ENCODE measurements around the gene ME2. TPM values are rescaled to one million over a fixed set of nuclear protein-coding genes. Genes with fewer than 3 reads are reported as not detected.

ME2 gene
- total RNA-seq, 1 experiment from 2014 or later = 49.0 TPM

DNA sequence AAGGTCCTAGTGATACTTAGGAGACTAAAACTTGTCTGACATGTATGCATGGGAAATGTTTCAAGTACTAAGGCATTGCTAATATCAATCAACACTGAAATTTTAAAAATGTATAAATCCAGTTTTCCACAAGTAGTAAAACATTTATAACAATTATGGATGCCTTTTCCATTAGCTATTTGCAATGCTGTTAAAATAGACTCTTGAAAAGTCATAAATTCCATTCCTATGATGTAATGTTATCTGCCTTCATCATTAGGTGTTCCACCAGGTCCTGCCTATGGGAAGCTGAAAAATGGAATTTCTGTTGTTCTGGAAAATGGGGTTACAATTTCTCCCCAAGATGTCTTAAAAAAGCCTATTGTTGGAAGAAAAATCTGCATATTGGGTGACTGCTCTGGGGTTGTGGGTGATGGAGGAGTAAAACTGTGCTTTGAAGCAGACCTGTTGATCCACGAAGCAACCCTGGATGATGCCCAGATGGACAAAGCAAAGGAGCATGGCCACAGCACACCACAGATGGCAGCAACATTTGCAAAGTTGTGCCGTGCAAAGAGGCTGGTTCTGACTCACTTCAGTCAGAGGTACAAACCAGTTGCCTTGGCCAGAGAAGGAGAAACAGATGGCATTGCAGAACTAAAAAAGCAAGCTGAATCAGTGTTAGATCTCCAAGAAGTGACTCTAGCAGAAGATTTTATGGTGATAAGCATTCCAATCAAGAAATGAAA lies 107.6 kb downstream of the ME2 start:
- no peaks in the 10 kb centered on the region for H3K27me3 ChIP-seq (ENCODE audit: insufficient read depth, low read length)
- H3K4me2 ChIP-seq (ENCODE audit: low read length) = peak overlapping the region; percentile 29; the same call in 1 of the 2 replicates
- ATAC-seq = 0 out of 2 replicates have a peak, but pooled peaks have one; percentile 25
- peaks cover 2 to 9% of the 10 kb centered on the region in 2 experiments; a peak in 1 of 4 replicates for H3K4me1 ChIP-seq (ENCODE audit: control insufficient read depth in 1 of 2, insufficient read depth in 2 of 2, low read length in 2 of 2)
- no peaks in the 10 kb centered on the region for H3K9me3 ChIP-seq (ENCODE audit: control insufficient read depth in 1 of 2, insufficient read depth in 1 of 2, low read depth in 1 of 2, low read length in 2 of 2)
- TF ChIP-seq ELF1 (IDR thresholded peaks at IDR 0.05; ENCODE audit: borderline replicate concordance, low read depth) (no peak), CTCF (IDR thresholded peaks at IDR 0.05 in 2 of 3, conservative IDR thresholded peaks at IDR 0.05 in 1 of 3; ENCODE audit: borderline replicate concordance in 1 of 3, insufficient read depth in 1 of 3, low read depth in 2 of 3, low read length in 2 of 3) (no peak), JUND (IDR thresholded peaks at IDR 0.05) (no peak), RAD21 (IDR thresholded peaks at IDR 0.05; ENCODE audit: low read depth) (no peak), YY1 (IDR thresholded peaks at IDR 0.05; ENCODE audit: extremely low read depth, insufficient replicate concordance, low read depth, low read length) (no peak), CBX3 (IDR thresholded peaks at IDR 0.05; ENCODE audit: low read depth) (no peak), EZH2 (IDR thresholded peaks at IDR 0.05) (no peak), SIN3A (IDR thresholded peaks at IDR 0.05; ENCODE audit: low read depth) (no peak), SP1 (IDR thresholded peaks at IDR 0.05; ENCODE audit: low read depth) (no peak), ATF3 (IDR thresholded peaks at IDR 0.05) (no peak), TCF7L2 (IDR thresholded peaks at IDR 0.05; ENCODE audit: borderline replicate concordance, extremely low read depth, insufficient read depth, insufficient read length) (no peak), CEBPB (IDR thresholded peaks at IDR 0.05; ENCODE audit: low read depth) (no peak), ZFX (IDR thresholded peaks at IDR 0.05) (no peak), SRF (IDR thresholded peaks at IDR 0.05; ENCODE audit: low read depth) (no peak)
- TF ChIP-seq, protein P1, sequence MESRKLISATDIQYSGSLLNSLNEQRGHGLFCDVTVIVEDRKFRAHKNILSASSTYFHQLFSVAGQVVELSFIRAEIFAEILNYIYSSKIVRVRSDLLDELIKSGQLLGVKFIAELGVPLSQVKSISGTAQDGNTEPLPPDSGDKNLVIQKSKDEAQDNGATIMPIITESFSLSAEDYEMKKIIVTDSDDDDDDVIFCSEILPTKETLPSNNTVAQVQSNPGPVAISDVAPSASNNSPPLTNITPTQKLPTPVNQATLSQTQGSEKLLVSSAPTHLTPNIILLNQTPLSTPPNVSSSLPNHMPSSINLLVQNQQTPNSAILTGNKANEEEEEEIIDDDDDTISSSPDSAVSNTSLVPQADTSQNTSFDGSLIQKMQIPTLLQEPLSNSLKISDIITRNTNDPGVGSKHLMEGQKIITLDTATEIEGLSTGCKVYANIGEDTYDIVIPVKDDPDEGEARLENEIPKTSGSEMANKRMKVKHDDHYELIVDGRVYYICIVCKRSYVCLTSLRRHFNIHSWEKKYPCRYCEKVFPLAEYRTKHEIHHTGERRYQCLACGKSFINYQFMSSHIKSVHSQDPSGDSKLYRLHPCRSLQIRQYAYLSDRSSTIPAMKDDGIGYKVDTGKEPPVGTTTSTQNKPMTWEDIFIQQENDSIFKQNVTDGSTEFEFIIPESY (IDR thresholded peaks at IDR 0.05; ENCODE audit: extremely low read depth, insufficient replicate concordance, low read length) = no peak
- no TSS peak for BruUV-seq (replicated peaks)
- H3K27ac ChIP-seq (ENCODE audit: low read depth, low read length) = no peak overlapping the region
- H3K79me2 ChIP-seq (ENCODE audit: insufficient read depth, low read length) = no peaks in the 10 kb centered on the region
- no peaks in the 10 kb centered on the region for H3K36me3 ChIP-seq (ENCODE audit: control insufficient read depth in 1 of 2, insufficient read depth in 2 of 2, low read length in 2 of 2)
- no peaks in the 10 kb centered on the region for H3K9me2 ChIP-seq (ENCODE audit: insufficient read depth)
- H3K9ac ChIP-seq (ENCODE audit: low read length) = no peak overlapping the region
- H2AFZ ChIP-seq (ENCODE audit: low read depth, low read length, poor library complexity, severe bottlenecking) = no peak overlapping the region
- ChIA-PET CTCF (no interaction called here), RAD21 (ENCODE audit: low non-redundant PET in 1 of 2, low total read pairs in 2 of 2, uncharacterized antibody in 2 of 2, unreplicated experiment in 2 of 2) (no interaction called here), POLR2A (no interaction called here)
- H4K20me1 ChIP-seq (ENCODE audit: insufficient read depth) = no peaks in the 10 kb centered on the region
- no peak overlapping the region for H3K4me3 ChIP-seq (replicated peaks in 1 of 2; ENCODE audit: low read depth in 1 of 2, low read length in 2 of 2)
- DNase-seq (ENCODE audit: low read depth, low spot score) = no peak
- intact Hi-C loops (cut with micrococcal nuclease) = no loop called here

Data from HCT116 (cell line).